Tibial nerve (tissue), 4 donors: ENCODE data around the gene RUSF1.

Experiments
- EP300 ChIP-seq, 2 donors: sonication (generic); formaldehyde crosslinking; IDR thresholded peaks; one replicate each; pipeline ENCODE4 v1.6.1; 2017; ENCODE audit warnings: antibody characterized with exemption in 2 of 2, mild to moderate bottlenecking in 1 of 2
- POLR2A ChIP-seq, 2 donors: fragments of 450-650 bp; IDR thresholded peaks; one replicate each; pipeline ENCODE4 v1.6.1; 2017; ENCODE audit warnings: antibody characterized with exemption in 2 of 2, mild to moderate bottlenecking in 2 of 2, moderate library complexity in 2 of 2
- TF ChIP-seq, protein P1 (sequence below), 5 experiments: fragments of 200-600 bp in 3 of 5; fragments of 450-650 bp in 2 of 5; sonication (generic) in 3 of 5; IDR thresholded peaks; one replicate each; pipeline ENCODE4 v1.5.1; 2016 to 2019; ENCODE audit warnings: antibody characterized with exemption in 5 of 5, mild to moderate bottlenecking in 3 of 5, moderate library complexity in 2 of 5

- TF ChIP-seq, protein P1, sequence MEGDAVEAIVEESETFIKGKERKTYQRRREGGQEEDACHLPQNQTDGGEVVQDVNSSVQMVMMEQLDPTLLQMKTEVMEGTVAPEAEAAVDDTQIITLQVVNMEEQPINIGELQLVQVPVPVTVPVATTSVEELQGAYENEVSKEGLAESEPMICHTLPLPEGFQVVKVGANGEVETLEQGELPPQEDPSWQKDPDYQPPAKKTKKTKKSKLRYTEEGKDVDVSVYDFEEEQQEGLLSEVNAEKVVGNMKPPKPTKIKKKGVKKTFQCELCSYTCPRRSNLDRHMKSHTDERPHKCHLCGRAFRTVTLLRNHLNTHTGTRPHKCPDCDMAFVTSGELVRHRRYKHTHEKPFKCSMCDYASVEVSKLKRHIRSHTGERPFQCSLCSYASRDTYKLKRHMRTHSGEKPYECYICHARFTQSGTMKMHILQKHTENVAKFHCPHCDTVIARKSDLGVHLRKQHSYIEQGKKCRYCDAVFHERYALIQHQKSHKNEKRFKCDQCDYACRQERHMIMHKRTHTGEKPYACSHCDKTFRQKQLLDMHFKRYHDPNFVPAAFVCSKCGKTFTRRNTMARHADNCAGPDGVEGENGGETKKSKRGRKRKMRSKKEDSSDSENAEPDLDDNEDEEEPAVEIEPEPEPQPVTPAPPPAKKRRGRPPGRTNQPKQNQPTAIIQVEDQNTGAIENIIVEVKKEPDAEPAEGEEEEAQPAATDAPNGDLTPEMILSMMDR (IDR thresholded peaks at IDR 0.05) = no peak
- TF ChIP-seq EP300 (IDR thresholded peaks at IDR 0.05) (no peak), POLR2A (IDR thresholded peaks at IDR 0.05) (no peak)
Observed at GRCh38 chr16:31465788-31466370, 42.3 kb downstream of the RUSF1 start.
